GM12874 (cell line): ENCODE results near the gene EREG.

Experiments
- CTCF ChIP-seq: IDR thresholded peaks from 2 replicates; pipeline ENCODE4 v1.5.1; 2011; ENCODE audit warnings: low read depth, mild to moderate bottlenecking, control low read depth, low read length, moderate library complexity; ENCODE audit not compliant: insufficient read depth

The EREG gene

GRCh38 chr4:74331252-74331651, 33.7 kb upstream of the EREG start:
- no peak for TF ChIP-seq CTCF

- no peak for TF ChIP-seq CTCF
Observed at GRCh38 chr4:74331944-74332343, 33.0 kb upstream of the EREG start.

- no peak for TF ChIP-seq CTCF
Observed at GRCh38 chr4:74334636-74335035, 30.3 kb upstream of the EREG start.

GRCh38 chr4:74335341-74336021, 29.5 kb upstream of the EREG start:
- TF ChIP-seq CTCF, result no peak

GRCh38 chr4:74338792-74339333, 26.1 kb upstream of the EREG start:
- no peak for TF ChIP-seq CTCF

- TF ChIP-seq CTCF, result no peak
Observed at GRCh38 chr4:74339501-74339900, 25.4 kb upstream of the EREG start.

GRCh38 chr4:74344031-74344430, 20.9 kb upstream of the EREG start:
- no peak for TF ChIP-seq CTCF
